PC-9 (cell line): ENCODE measurements around the gene EXOC3L2. TPM values are rescaled to one million over a fixed set of nuclear protein-coding genes. Genes with fewer than 3 reads are reported as not detected.

Experiments
- BruUV-seq: library from RNA; stranded (reverse); fragments of 400-500 nt; replicated peaks from 2 replicates; lab custom pipeline; 2021; lab: Mats Ljungman, UMichigan
- CTCF ChIA-PET: fragments of 300-600 bp; sonication (Branson Sonifier 250); formaldehyde crosslinking; loops from one replicate; lab custom pipeline; 2022; ENCODE audit warnings: antibody characterized with exemption; lab: Charles Lee
- POLR2A ChIA-PET: fragments of 300-600 bp; sonication (Branson Sonifier 250); formaldehyde crosslinking; loops from one replicate; lab custom pipeline; 2022; ENCODE audit warnings: antibody characterized with exemption; ENCODE audit not compliant: unreplicated experiment; lab: Charles Lee
- DNase-seq, 2 experiments: peaks; one replicate each; pipeline versions ENCODE4 v3.0.0 to v3.0.0-alpha.2; 2015 to 2022; ENCODE audit warnings: mixed read lengths in 1 of 2
- H2AFZ ChIP-seq: fragments of 200-600 bp; sonication (generic); 2 replicates; pipeline ENCODE4 v1.8.1; 2017; ENCODE audit warnings: antibody characterized with exemption
- H3F3A ChIP-seq: fragments of 200-600 bp; sonication (generic); 2 replicates; pipeline ENCODE4 v1.8.1; 2017; ENCODE audit warnings: antibody characterized with exemption, mild to moderate bottlenecking, low read depth; ENCODE audit not compliant: insufficient read depth
- H3K27ac ChIP-seq: fragments of 200-600 bp; sonication (generic); 2 replicates; pipeline ENCODE4 v1.6.1; 2016; ENCODE audit warnings: mixed run types
- H3K27me3 ChIP-seq: fragments of 200-600 bp; sonication (generic); 2 replicates; pipeline ENCODE4 v1.6.1; 2016; ENCODE audit warnings: low read depth, mixed run types; ENCODE audit not compliant: insufficient read depth
- H3K36me3 ChIP-seq: fragments of 200-600 bp; sonication (generic); 2 replicates; pipeline ENCODE4 v1.6.1; 2016; ENCODE audit warnings: low read depth, mixed run types
- H3K4me1 ChIP-seq: fragments of 200-600 bp; sonication (generic); replicated peaks from 2 replicates; pipeline ENCODE4 v1.6.1; 2016; ENCODE audit warnings: mixed run types; ENCODE audit not compliant: insufficient read depth
- H3K4me2 ChIP-seq: fragments of 200-600 bp; sonication (generic); 2 replicates; pipeline ENCODE4 v1.6.1; 2017; ENCODE audit warnings: mixed run types
- H3K4me3 ChIP-seq: fragments of 200-600 bp; sonication (generic); 2 replicates; pipeline ENCODE4 v1.6.1; 2016; ENCODE audit warnings: mixed run types
- H3K79me2 ChIP-seq: fragments of 200-600 bp; sonication (generic); 2 replicates; pipeline ENCODE4 v1.6.1; 2017; ENCODE audit warnings: low read depth, mixed run types
- H3K9me2 ChIP-seq: fragments of 200-600 bp; sonication (generic); 2 replicates; pipeline ENCODE4 v1.8.1; 2017; ENCODE audit warnings: mild to moderate bottlenecking; ENCODE audit not compliant: insufficient read depth
- H3K9me3 ChIP-seq: fragments of 200-600 bp; sonication (generic); 2 replicates; pipeline ENCODE4 v1.8.1; 2016; ENCODE audit warnings: low read depth; ENCODE audit not compliant: insufficient read depth
- H4K20me1 ChIP-seq: fragments of 200-600 bp; sonication (generic); 2 replicates; pipeline ENCODE4 v1.8.1; 2017; ENCODE audit not compliant: insufficient read depth
- CTCF ChIP-seq: fragments of 200-600 bp; sonication (generic); conservative IDR thresholded peaks from 2 replicates; pipeline ENCODE4 v1.6.1; 2017; ENCODE audit warnings: mixed run types, antibody characterized with exemption, mild to moderate bottlenecking, moderate library complexity
- EZH2 ChIP-seq: fragments of 200-600 bp; sonication (generic); IDR thresholded peaks from 2 replicates; pipeline ENCODE4 v1.8.0; 2017; ENCODE audit warnings: antibody characterized with exemption, low read depth
- intact Hi-C: fragments of 100-400 bp; cut with micrococcal nuclease; formaldehyde crosslinking; loops from one replicate; pipeline ENCODE4 v1.10.0; 2022; ENCODE audit not compliant: unreplicated experiment
- total RNA-seq: library from RNA; stranded (reverse); gene quantifications from 2 replicates; pipeline ENCODE4 v1.2.3, GENCODE V29; 2021

EXOC3L2 gene
- total RNA-seq, 1 experiment from 2014 or later, result not detected

- ChIA-PET CTCF (no interaction called here), POLR2A (no interaction called here)
- intact Hi-C loops, result loop anchor here (2.0 to 5.0 kb wide), 2 partner anchors 108 to 169 kb away; partner anchors contain the start of gene GEMIN7
- Histone ChIP-seq H3K4me3 (no peak overlapping the region), H3K9me2 (no peaks in the 10 kb centered on the region), H3K4me1 (peaks cover 14% of the 10 kb centered on the region), H2AFZ (no peak overlapping the region), H3K27me3 (no peaks in the 10 kb centered on the region), H3K4me2 (no peak overlapping the region), H4K20me1 (no peaks in the 10 kb centered on the region), H3K9me3 (no peaks in the 10 kb centered on the region), H3F3A (peaks cover 28% of the 10 kb centered on the region; the same call in 1 of the 2 replicates), H3K79me2 (peaks cover 7% of the 10 kb centered on the region), H3K36me3 (no peaks in the 10 kb centered on the region), H3K27ac (no peak overlapping the region)
- DNase-seq, result peak in 1 of 2 experiments; percentile 58
- BruUV-seq, result no TSS peak
- TF ChIP-seq CTCF, result no peak
- no peak for TF ChIP-seq EZH2
Measured at GRCh38 chr19:45186509-45187334, 58.5 kb downstream of the EXOC3L2 start.

- Histone ChIP-seq H3K27me3 (no peaks in the 10 kb centered on the region), H3F3A (peaks cover 37% of the 10 kb centered on the region; the same call in 1 of the 2 replicates), H4K20me1 (peaks cover 4% of the 10 kb centered on the region; the same call in 1 of the 2 replicates), H3K4me3 (no peak overlapping the region), H3K4me2 (no peak overlapping the region), H3K9me2 (no peaks in the 10 kb centered on the region), H3K27ac (no peak overlapping the region), H3K9me3 (no peaks in the 10 kb centered on the region), H3K36me3 (no peaks in the 10 kb centered on the region), H3K4me1 (peaks cover 28% of the 10 kb centered on the region), H2AFZ (no peak overlapping the region), H3K79me2 (peaks cover 33% of the 10 kb centered on the region)
- ChIA-PET CTCF (interaction anchor here (0.7 kb wide), 1 partner anchor 457 kb away, joined by 9 read pairs; no protein-coding TSS in a partner anchor), POLR2A (no interaction called here)
- intact Hi-C loops, result no loop called here
- no peak for TF ChIP-seq CTCF
- TF ChIP-seq EZH2, result no peak
- BruUV-seq, result no TSS peak
- DNase-seq, result no peak
Measured at GRCh38 chr19:45184115-45184514, 61.1 kb downstream of the EXOC3L2 start.

- H3K9me3 ChIP-seq, result no peaks in the 10 kb centered on the region
- H3K36me3 ChIP-seq, result no peaks in the 10 kb centered on the region
- no peaks in the 10 kb centered on the region for H3K27me3 ChIP-seq
- H4K20me1 ChIP-seq, result peaks cover 4% of the 10 kb centered on the region; the same call in 1 of the 2 replicates
- no peaks in the 10 kb centered on the region for H3K9me2 ChIP-seq
- no peak for TF ChIP-seq CTCF
- TF ChIP-seq EZH2, result no peak
- peaks cover 35% of the 10 kb centered on the region for H3K79me2 ChIP-seq
- H3K4me1 ChIP-seq, result peaks cover 28% of the 10 kb centered on the region
- no peak overlapping the region for H2AFZ ChIP-seq
- POLR2A ChIA-PET, result no interaction called here
- H3K4me3 ChIP-seq, result no peak overlapping the region
- CTCF ChIA-PET, result interaction anchor here (0.6 kb wide), 1 partner anchor 119 kb away, joined by 7 read pairs; no protein-coding TSS in a partner anchor
- no TSS peak for BruUV-seq
- intact Hi-C loops, result no loop called here
- peaks cover 40% of the 10 kb centered on the region; the same call in 1 of the 2 replicates for H3F3A ChIP-seq
- H3K4me2 ChIP-seq, result peak overlapping the region; percentile 46; the same call in 1 of the 2 replicates
- DNase-seq, result peak in 1 of 2 experiments; percentile 53
- no peak overlapping the region for H3K27ac ChIP-seq
Measured at GRCh38 chr19:45182758-45183157, 62.4 kb downstream of the EXOC3L2 start.
